Measurements from ENCODE around the gene KIRREL3.

The KIRREL3 gene

DNA sequence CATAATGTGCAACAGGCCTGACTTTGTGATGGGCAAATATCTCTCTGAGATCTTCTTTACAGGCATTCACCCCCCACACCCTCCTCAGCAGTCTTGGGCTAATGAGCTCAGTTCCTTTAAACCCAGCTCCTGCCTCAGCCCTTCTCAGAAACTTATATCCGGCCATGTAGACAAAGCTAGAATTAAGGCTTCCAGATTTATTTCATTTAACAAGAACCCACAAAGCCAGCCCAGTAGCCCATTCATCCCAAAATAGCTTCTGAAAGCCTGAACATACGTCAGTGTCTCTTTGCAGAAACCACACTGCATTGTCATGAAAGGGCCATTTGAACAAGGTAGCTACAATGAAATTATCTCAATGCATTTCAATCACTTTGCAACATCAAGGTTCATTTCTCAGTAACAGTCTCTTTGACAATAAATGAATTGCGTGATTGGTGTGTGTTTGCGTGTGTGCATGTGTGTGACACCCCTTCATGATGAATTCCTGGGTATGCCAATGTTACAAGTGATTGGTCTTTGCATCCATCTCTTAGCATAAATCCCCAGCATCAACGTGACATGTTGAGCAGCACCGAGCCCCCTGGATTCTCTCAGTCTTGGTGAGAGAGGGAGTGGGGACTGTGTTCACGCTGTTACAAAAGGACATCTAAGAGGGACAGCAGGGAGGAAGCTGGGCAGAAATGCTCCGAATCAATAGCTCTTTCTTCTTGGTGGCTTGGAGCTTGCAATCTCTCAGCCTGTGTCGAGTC is 299.6 kb downstream of the KIRREL3 start:
- DNase-seq, result no peak

DNA sequence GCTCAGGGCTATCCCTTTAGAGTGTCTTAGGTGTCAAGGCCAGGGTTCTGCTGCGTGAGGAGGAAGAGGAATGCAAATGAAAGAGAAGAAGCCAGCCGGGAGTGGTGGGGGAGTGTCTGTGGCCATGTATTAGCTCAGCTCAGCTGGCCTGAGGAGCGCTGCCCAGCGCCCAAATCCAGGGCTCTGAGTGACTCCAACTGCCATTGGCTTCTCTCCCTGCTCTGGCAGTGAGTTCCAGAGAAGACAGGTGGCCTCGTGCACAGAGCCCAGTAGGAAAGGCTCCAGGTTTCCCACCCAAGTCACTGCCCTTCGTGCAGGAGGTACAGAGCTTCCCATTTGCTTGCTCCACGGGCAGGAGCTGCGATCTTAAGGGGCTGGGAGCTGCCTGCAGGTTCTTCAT is 302.0 kb downstream of the KIRREL3 start:
- DNase-seq, result no peak

DNA sequence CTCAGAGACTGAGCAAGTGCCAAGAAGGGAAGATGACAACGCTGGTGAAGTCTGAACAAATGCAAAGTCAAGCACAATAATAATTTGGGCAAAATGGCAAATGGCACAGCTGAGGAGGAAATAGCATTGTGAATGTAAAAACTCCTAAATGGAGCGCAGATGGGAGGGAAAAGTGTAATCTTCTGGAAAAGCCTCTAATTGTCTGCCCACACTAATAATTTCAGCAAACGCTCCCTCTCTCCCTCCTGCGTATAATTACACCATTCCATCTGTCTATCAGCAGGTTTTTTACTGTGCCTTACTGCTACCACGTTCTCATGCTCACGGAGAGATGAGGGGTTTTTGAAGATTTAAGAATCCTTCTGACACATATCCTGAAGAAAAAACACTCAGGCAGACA is 302.6 kb downstream of the KIRREL3 start:
- no peak for DNase-seq

DNA sequence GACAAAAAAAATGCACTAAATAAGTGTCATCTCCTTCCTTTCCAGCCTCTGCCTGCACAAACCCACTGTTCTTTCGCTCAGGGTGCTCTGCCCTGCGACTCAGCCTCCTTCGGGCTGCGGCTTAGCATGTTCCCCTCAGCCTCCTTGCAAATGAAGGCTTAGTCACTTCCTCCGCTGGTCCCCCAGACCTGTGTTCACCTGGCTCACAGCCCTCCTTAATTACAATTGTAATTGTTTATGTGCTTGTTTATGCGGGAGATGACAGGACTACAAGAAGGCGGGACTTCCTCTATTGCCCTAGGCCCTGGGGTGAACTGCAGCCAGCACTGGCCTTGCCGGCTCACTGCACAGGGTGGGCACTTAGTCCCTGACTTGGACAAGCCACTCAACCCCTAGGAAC is 303.6 kb downstream of the KIRREL3 start:
- no peak for DNase-seq

DNA sequence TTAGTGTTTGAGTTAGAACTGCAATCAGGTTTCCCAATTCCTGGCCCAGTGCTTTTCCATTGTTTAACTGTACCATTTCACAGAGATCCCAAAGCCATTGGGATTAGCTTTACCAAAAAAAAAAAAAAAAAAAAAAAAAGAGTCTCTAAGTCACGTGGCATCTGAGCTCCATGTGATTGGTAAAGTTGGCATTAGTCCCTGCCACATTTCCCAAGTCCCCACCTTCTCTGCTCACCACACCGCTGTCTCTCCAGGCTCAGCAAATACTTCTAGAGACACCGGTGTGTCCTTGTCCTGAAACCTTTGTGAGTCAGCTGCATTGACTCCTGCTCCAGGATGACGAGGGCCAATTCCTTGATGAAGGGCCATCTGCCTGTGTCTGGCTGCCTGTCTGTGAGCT is 305.3 kb downstream of the KIRREL3 start:
- no peak for DNase-seq

DNA sequence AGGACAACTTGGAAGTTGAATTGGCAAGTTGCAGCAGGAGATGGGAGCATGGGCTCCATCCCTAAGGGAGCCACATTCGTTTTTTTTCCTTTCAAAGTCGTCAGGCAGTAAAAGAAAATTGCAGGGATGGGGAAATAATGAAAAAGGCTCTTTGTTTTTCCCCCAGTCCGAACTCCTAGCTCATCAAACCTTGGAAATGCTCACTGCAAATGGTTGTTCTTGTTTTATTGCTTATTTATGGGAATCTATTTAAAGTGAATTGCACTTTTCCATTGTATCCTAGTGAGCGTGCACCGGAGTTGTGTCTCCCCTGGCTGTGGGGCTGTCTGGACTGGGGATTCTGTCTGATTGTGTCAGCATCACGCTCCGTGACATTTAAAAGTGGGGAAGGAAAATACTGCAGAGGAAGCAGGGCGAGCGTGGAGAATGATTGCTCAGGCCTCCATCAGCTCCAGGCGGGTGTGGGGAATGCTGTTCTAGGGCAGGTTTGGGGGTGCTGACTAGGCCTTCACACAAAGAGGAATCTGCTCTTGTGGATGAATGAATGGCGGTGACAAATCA is 306.4 kb downstream of the KIRREL3 start:
- no peak for DNase-seq

DNA sequence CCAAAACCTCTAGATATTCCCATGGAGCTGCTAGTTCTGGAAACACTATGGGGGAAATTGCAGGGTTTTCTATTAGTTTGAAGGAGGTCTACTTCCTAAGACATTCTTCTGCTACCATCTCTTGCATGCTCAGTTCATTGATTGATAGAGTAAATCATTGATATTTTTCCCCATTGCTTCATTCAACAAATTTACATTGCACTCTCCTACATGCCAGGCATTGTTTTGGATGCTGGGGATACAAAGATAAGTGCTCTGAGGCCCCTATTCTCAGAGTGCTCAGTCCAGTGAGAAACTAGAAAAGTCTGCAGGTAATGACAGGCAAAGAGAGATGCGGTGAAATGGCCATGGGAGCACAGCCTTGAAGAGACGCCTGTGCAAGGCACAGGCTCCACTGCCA is 313.1 kb downstream of the KIRREL3 start:
- DNase-seq, result no peak

DNA sequence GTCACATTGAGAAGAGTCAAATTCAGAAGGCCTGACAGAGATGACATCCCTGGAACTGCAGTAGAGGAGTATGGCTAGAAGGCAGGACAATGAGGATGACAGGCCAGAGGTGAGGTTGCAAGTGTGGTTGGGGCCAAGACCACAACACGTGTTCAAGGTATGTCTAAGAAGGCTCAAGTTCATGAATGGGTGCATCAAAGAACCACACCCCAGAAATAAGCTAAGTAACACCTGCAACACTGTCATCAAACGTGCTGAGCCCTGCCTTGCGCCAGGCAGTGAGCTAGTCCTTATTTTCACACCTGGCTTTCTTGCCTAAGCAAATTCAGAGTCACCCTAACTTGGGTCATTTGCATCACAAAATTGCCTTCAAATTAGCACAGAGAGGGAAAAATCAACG is 313.6 kb downstream of the KIRREL3 start:
- DNase-seq, result no peak

DNA sequence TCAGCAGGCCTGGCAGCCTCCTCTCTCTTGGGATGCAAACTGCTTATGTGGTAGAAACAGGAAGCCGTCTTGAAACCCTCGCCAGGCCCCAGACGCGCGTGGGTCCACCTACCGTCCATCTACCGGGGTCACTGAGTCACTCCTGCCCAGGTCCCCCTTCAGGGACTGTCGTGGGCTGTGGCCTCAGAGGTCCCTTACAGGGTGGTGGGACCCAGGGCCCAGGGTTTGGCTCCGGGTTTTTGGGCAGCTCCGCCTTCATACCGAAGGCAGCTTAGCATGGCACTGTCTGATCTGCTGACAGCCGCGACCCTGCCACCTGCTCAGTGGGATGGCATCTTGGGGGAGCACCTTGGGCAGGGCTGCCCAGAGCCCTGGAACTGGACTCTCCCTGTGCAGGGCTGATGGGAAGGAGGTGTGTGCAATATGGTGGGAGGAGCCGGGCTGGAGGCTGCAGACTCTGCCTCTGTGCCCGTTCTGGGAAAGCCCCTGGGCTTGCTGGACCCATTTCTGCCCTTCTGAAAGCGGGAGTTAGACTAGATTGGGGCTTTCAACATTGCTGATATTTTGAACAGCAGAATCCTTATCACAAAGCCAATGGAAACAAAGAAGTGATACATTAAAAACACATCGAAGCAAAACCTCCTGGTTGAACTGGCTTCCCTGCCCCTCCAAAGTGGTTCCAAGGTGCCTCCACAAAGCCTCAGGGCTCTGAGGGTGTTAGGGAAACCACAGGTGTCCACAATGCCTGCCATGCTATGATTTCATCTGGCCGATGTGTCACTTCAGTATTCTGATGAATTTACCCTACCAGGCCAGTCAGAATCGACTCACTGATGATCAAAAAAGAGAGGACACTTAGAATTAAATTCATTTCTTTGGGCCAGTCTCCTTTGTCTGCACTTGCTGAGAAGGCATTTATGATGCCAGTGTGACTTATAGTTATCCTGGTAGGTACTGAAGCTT is 316.5 kb downstream of the KIRREL3 start:
- DNase-seq, result no peak

DNA sequence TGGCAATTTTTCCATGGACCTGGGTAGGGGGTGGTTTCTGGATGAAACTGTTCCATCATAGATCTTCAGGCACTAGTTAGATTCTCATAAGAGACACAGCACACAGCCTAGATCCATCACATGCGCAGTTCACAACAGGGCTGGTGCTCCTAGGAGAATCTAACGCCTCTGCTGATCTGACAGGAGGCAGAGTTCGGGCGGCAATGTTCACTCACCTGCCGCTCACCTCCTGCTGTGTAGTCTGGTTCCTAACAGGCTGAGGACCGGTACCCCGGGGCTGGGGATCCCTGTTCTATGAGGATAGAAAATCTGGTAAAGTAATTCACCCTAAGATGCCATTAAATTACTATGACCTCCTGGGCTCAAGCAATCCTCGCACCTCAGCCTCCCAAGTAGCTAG is 318.0 kb downstream of the KIRREL3 start:
- DNase-seq, result no peak

DNA sequence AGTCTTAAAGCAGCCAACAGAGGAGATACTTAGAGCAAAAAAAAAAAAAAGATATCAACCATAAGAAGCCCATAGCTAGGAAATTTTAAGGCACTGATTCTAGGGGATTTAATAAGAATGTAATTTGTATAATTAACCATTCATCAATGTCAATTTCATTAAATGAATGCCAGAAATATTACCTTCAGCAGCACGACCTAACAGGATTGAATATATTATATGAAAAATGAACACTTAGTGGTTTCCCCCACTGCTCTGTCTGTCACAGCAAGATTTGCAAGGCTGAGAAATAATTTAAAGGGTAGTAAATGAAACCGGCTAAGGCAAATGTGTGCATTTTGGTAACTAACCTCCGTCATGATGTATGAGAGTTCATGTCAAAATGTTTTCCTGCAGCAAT is 319.9 kb downstream of the KIRREL3 start:
- no peak for DNase-seq

DNA sequence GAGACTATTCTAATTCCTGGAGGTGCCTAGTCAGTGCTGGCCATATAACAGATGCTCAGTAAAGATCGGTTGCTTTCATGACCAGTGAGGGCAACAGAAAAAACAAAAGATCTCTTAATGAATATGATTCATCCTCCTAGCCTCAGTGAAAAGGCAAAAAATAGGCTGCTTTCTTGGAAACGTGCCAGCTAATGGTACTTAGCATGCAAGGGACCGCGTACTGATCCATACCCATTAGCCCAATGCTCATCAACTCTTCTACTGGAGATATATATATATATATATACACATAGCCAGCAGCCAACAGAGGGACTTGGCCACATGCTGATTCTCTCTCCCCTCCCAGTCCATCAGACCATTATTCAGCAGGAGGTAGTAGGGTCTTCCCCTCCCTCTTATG is 320.4 kb downstream of the KIRREL3 start:
- no peak for DNase-seq

DNA sequence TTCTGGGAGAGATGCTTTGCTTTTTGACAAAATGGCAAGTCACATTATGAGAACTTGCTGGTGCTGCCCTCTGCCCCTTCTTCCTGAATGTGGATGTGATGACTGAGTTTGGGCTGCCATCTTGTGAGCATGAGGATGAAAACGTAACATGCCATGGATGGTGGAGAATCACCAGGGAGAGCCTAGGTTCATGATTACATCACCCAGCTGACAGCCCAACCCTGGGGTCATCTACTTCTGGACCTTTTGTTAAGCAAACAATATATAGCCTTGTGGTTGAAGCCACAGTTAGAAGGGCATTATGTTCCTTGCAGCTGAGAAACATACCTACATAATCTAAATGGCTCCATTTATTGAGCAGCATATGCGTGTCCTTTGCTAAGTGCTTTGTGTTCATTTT is 321.5 kb downstream of the KIRREL3 start:
- no peak for DNase-seq

DNA sequence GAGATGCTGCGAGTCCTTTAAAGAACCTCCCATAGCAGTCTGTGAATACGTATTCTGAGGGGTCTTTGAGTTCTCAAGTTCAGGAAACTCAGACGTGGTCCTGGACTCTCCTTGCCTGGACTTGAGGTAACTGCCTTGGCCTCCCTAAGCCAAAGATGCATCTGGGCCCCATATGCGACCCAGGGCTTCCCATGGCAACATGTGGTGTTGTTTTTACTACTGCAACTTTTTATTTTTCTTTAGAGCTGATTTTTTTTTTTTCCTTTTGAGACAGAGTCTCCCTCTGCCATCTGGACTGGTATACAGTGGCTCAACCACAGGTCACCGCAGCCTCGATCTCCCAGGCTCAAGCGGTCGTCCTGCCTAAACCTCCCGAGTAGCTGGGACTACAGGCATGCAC is 324.0 kb downstream of the KIRREL3 start:
- DNase-seq, result no peak

DNA sequence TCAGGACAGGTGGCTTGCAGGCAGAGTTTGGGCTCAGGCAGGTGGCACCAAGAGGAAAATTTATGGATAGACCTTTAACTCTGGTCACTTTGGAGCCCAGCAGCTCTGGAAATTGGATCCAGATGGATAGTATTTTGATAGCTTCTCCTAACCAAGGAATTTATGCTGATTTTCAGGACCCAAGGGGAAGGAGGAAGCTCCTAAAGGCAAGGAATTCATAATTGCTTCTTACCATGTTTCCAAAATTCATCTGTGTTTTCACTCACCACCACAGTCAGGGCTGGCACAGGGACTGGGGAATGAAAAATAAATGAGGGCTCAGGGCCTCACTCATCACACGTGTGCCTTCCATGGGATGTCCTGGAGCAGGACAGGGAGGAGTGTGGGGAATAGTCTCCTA is 327.3 kb downstream of the KIRREL3 start:
- DNase-seq, result no peak

DNA sequence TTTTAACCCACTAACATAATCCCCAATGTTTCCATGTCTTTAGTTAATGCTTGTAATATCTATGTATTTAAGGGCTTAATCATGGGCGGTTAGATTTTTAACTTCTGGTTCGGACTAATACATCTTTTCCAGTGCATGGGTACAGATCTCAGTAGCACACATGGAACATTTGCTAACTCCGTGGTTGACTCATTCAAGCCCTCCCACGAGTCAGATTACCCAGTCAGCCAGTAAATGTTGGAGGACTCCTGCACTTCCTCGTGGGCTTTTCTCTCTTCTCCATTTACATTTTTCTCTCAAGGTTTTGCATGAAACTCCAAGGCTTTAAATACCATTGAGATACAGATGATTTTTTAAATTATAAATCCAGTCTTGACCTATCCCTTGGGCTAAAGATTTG is 331.2 kb downstream of the KIRREL3 start:
- DNase-seq, result no peak

DNA sequence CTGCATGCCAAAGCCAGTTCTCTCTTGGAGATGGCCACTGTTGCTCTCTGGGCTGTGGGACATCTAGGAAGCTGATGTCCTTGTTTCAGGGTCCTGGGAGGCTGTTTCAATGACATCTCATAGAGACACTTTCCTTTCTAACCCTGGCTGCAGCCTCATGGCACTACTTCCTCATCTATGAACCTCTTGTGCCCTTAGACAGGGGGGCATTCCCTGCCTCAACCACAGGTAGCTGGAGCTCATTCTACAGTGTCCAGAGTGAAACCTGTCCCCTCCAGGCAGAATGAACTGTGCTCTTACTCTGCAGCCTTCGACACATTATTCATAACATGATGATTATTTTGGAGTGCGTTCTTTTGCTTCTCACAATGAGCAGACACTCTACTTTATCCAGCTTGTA is 335.9 kb downstream of the KIRREL3 start:
- DNase-seq, result no peak

DNA sequence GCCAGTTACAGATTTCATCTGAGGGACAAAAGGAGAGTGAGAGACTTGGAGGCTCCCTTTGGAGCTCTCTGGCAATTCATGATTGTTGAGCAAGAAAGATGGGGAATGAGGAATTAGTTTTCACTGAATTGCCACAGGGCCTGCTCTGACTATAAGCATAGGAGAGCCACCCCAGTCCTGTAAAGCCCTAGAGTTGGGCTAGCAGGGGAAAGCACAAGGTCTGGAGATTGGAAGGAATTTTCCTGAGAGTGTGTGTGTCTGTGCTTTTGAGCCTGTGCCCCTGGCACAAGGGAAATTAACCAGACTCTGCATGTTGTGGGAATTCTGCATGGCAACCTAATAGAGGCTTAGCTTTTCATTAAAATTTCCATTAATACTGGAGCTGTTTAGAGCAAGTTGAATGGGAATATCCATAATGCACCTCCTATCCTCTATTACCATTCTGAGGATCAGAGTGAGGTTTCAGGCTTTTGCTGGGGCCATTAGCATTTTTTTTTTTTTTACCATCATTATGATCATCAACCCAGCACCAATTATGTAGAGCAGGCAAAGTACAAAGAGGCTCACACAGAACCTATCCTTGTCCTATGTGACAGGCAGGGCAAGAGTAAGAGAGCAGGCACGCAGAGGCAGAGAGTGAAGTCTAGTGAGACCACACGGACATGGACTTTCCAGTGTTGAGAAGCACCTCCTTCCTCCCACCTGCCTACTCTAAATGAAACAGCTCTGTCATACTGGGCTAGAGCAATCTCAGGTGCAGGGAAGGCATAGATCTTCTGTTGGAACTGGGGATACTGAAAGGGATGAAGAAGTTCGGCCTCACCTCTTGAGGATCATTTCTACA is 336.6 kb downstream of the KIRREL3 start:
- no peak for DNase-seq

DNA sequence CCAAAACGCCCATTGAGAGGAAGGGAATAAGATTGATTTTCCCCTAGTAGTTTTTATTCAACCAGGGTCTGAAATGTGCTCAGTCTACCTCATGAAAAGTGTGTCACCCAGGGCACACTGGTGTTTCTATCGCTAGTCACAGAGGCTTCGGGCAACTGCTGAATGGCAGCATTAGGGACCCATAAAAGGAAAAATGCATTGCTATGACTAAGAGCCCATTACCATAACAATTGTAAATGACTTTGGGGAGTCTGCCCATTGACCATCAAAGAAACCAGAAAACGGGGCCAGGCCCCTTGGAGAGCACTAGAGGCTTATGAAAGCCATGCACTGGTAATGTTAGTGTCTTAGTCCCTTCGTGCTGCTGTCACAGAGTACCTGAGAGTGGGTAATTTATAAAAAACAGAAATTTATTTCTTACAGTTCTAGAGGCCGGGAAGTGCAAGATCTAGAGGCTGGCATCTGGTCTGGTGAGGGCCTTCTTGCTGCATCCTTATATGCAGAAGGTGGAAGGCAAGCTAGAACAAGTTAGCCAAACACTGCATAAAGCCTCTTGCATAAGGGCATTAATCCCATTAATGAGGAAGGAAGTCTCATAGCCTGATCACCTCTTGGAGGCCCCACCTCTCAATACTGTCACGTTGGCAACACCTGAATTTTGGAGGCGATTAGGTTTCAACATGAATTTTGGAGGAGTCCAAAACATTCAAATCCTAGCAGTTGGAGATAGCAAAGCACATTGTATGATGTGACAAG is 338.4 kb downstream of the KIRREL3 start:
- DNase-seq, result no peak

DNA sequence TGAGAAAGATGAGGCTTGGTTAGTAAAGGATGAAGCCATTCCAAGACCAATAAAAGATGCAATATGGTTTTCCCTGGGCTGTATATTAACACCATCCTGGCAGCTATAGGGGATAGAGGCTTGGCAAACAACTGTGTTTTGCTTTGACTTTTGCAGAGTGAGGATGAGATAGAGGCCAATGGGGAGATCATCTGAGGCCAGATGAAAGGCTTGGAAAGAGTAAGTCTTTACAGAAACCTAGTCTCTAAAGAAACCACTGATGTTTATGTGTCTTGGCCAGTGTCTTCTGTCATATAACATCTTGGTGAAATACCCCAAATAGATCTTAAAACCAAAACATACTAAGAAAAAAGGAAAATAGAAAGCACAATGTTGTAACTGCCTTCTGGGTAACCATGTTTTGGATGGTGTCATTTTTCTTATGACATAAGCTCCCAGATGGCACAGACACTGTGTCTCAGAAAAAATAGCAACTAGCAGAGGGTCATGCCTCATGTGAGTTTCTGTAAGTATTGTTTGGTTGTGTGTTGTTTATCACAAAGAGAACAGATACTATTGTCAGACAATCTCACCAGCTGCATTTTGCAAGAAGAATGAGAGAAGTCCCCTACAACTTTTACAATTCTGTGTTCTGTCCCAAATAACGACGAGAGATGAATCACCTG is 339.7 kb downstream of the KIRREL3 start:
- no peak for DNase-seq

DNA sequence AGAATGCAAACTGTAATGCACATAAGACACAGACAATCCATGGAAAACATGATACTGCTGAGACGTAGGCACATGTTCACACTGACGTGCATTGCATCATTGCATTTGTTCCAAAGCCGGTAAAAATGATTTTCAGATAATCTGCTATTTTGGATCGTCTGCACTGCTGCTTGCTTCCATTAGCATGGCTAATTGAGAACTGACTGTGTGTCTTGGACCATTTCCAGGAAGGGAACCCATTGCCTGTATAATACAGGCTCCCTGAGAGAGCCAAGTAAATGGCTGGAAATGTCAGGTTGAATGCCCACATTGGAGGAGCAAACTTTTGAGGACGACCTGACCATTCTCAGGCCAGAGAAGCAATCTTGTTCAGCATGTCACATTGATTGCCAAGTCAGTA is 340.2 kb downstream of the KIRREL3 start:
- no peak for DNase-seq
